WTC11 (cell line): Measurements from ENCODE around the gene CACNA1C. TPM values are rescaled to one million over a fixed set of nuclear protein-coding genes. Genes with fewer than 3 reads are reported as not detected.

ENCODE experiments used
- ATAC-seq: fragments of 200-7000 bp; cut with Tn5 transposase; 2 replicates; pipeline ENCODE4 v1.10.0; 2021; ENCODE audit warnings: mild to moderate bottlenecking, moderate library complexity
- CTCF ChIA-PET: fragments of 300-600 bp; sonication (Branson Sonifier 250); formaldehyde crosslinking; loops from one replicate; lab custom pipeline; 2021; ENCODE audit warnings: antibody characterized with exemption; lab: Charles Lee
- POLR2A ChIA-PET: fragments of 350-600 bp; sonication (Branson Sonifier 250); formaldehyde crosslinking; loops from one replicate; lab custom pipeline; 2021; ENCODE audit warnings: antibody characterized with exemption; lab: Charles Lee
- DNase-seq: peaks from one replicate; pipeline ENCODE4 v3.0.0; 2021; ENCODE audit warnings: low spot score
- H3K27ac Mint-ChIP-seq: 2 replicates; pipeline ENCODE4 v1.8.0; 2021; ENCODE audit warnings: mixed read lengths
- H3K27me3 Mint-ChIP-seq: 2 replicates; pipeline ENCODE4 v1.8.0; 2021; ENCODE audit warnings: low read depth, mild to moderate bottlenecking, moderate library complexity, mixed read lengths
- H3K36me3 Mint-ChIP-seq: 2 replicates; pipeline ENCODE4 v1.8.0; 2021; ENCODE audit warnings: mixed read lengths
- H3K4me1 Mint-ChIP-seq: 2 replicates; pipeline ENCODE4 v1.8.0; 2022; ENCODE audit warnings: mixed read lengths
- H3K4me3 Mint-ChIP-seq: 2 replicates; pipeline ENCODE4 v1.8.0; 2021; ENCODE audit warnings: mild to moderate bottlenecking, moderate library complexity, mixed read lengths
- H3K9me3 Mint-ChIP-seq: 2 replicates; pipeline ENCODE4 v1.8.0; 2021; ENCODE audit warnings: mixed read lengths
- CBFB ChIP-seq: sonication (generic); formaldehyde crosslinking; IDR thresholded peaks from 2 replicates; pipeline ENCODE4 v1.8.1; 2022; ENCODE audit warnings: mild to moderate bottlenecking, low read depth, missing genetic modification reagents
- CREB1 ChIP-seq: sonication (generic); formaldehyde crosslinking; IDR thresholded peaks from 2 replicates; pipeline ENCODE4 v1.8.0; 2023; ENCODE audit warnings: mild to moderate bottlenecking, missing genetic modification reagents
- CREM ChIP-seq: sonication (generic); formaldehyde crosslinking; IDR thresholded peaks from 2 replicates; pipeline ENCODE4 v1.8.1; 2022; ENCODE audit warnings: mild to moderate bottlenecking, missing genetic modification reagents, moderate library complexity
- MXD4 ChIP-seq: fragments of 250-450 bp; sonication (Bioruptor Pico); IDR thresholded peaks from 2 replicates; pipeline ENCODE4 v1.8.0; 2021; ENCODE audit warnings: mild to moderate bottlenecking, moderate library complexity, borderline replicate concordance
- NR1H2 ChIP-seq: sonication (generic); formaldehyde crosslinking; IDR thresholded peaks from 2 replicates; pipeline ENCODE4 v1.9.0; 2021; ENCODE audit warnings: mild to moderate bottlenecking, moderate library complexity, missing genetic modification reagents
- PRRX2 ChIP-seq: fragments of 250-450 bp; sonication (Bioruptor Pico); IDR thresholded peaks from 2 replicates; pipeline ENCODE4 v1.8.0; 2021; ENCODE audit warnings: mild to moderate bottlenecking
- SOX15 ChIP-seq: fragments of 250-450 bp; sonication (Bioruptor Pico); IDR thresholded peaks from 2 replicates; pipeline ENCODE4 v1.9.0; 2021; ENCODE audit warnings: mild to moderate bottlenecking
- SP1 ChIP-seq: sonication (generic); formaldehyde crosslinking; conservative IDR thresholded peaks from 2 replicates; pipeline ENCODE4 v1.8.1; 2022; ENCODE audit warnings: missing genetic modification reagents
- ZBTB21 ChIP-seq: sonication (generic); formaldehyde crosslinking; IDR thresholded peaks from 2 replicates; pipeline ENCODE4 v1.8.1; 2023; ENCODE audit warnings: mild to moderate bottlenecking, missing genetic modification reagents, borderline replicate concordance
- ZNF121 ChIP-seq: sonication (generic); formaldehyde crosslinking; IDR thresholded peaks from 2 replicates; pipeline ENCODE4 v1.8.0; 2023; ENCODE audit warnings: missing genetic modification reagents
- ZNF138 ChIP-seq: sonication (generic); formaldehyde crosslinking; conservative IDR thresholded peaks from 2 replicates; pipeline ENCODE4 v1.8.1; 2022; ENCODE audit warnings: mild to moderate bottlenecking, moderate library complexity, missing genetic modification reagents
- ZNF219 ChIP-seq: sonication (generic); formaldehyde crosslinking; IDR thresholded peaks from 2 replicates; pipeline ENCODE4 v1.8.0; 2023; ENCODE audit warnings: missing genetic modification reagents, mild to moderate bottlenecking, borderline replicate concordance
- ZNF317 ChIP-seq: sonication (generic); formaldehyde crosslinking; IDR thresholded peaks from 2 replicates; pipeline ENCODE4 v1.8.1; 2023; ENCODE audit warnings: low read depth, mild to moderate bottlenecking, moderate library complexity, missing genetic modification reagents, borderline replicate concordance
- total RNA-seq: library from RNA; stranded (reverse); gene quantifications from 3 replicates; pipeline ENCODE4 v1.2.3, GENCODE V29; 2021
- TF ChIP-seq, protein P1 (sequence below): fragments of 250-450 bp; sonication (Bioruptor Pico); IDR thresholded peaks from 2 replicates; pipeline ENCODE4 v2.1.2; 2022; ENCODE audit warnings: mild to moderate bottlenecking, moderate library complexity
- TF ChIP-seq, protein P2 (sequence below): fragments of 250-450 bp; sonication (Bioruptor Pico); IDR thresholded peaks from 2 replicates; pipeline ENCODE4 v1.9.0; 2021; ENCODE audit warnings: mild to moderate bottlenecking
- TF ChIP-seq, protein P3 (sequence below): sonication (generic); formaldehyde crosslinking; conservative IDR thresholded peaks from 2 replicates; pipeline ENCODE4 v1.8.1; 2023; ENCODE audit warnings: mild to moderate bottlenecking, low read depth, missing genetic modification reagents, moderate library complexity
- TF ChIP-seq, protein P4 (sequence below): fragments of 250-450 bp; sonication (Bioruptor Pico); IDR thresholded peaks from 2 replicates; pipeline ENCODE4 v1.9.0; 2021; ENCODE audit warnings: mild to moderate bottlenecking, borderline replicate concordance
- TF ChIP-seq, protein P5 (sequence below): sonication (generic); formaldehyde crosslinking; IDR thresholded peaks from 2 replicates; pipeline ENCODE4 v1.8.0; 2022; ENCODE audit warnings: mild to moderate bottlenecking, missing genetic modification reagents
- TF ChIP-seq, protein P6 (sequence below): sonication (generic); formaldehyde crosslinking; IDR thresholded peaks from 2 replicates; pipeline ENCODE4 v1.8.0; 2022; ENCODE audit warnings: mild to moderate bottlenecking, missing genetic modification reagents

The CACNA1C gene
- total RNA-seq, 1 experiment from 2014 or later, result 1.7 TPM

DNA sequence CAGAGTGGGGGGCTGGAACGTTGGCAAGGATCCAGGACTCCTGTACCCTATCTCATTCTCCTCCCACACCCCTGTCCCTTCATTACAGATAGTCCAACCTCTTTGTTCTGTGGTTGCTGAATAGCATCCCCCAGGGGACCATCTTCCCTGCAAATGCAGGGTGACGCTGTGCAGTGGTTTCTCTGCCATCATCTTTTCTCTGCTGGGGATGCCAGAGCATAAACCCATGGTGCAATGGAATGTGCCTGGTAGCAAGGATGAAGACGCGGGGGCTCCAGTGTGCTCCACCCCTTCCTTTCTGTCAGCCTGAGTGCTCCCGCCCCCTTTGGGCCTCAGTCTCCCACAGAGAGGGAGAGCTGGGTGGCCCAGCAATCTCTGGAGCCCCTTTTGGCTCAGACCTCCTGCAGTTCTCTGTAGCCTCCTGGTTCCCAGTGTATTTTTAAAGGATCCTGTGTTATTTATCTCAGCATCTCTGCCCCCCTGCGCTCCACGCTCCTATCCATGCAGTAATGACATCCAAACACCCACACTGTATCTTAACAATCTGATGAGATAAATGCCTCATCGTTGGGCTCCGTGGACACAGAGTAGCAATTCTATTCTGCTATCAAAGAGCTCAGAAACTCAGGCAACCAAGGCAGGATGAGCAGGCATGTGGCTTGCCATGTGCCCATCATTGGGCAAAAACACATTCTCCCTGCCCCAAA, 212.8 kb downstream of the CACNA1C start:
- Mint-ChIP-seq H3K27me3 (no peaks in the 10 kb centered on the region; the same call in 1 of the 2 replicates), H3K36me3 (no peaks in the 10 kb centered on the region), H3K4me1 (peaks cover 19% of the 10 kb centered on the region), H3K27ac (no peak overlapping the region), H3K4me3 (no peak overlapping the region), H3K9me3 (no peaks in the 10 kb centered on the region)
- POLR2A ChIA-PET, result no interaction called here
- ATAC-seq (no peak), DNase-seq (no peak)
- CTCF ChIA-PET, result no interaction called here
- TF ChIP-seq, protein P1, sequence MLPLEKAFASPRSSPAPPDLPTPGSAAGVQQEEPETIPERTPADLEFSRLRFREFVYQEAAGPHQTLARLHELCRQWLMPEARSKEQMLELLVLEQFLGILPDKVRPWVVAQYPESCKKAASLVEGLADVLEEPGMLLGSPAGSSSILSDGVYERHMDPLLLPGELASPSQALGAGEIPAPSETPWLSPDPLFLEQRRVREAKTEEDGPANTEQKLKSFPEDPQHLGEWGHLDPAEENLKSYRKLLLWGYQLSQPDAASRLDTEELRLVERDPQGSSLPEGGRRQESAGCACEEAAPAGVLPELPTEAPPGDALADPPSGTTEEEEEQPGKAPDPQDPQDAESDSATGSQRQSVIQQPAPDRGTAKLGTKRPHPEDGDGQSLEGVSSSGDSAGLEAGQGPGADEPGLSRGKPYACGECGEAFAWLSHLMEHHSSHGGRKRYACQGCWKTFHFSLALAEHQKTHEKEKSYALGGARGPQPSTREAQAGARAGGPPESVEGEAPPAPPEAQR, result no peak
- TF ChIP-seq PRRX2 (CRISPR knock-in tag) (no peak), ZNF317 (no peak), SP1 (no peak), CREM (CRISPR knock-in tag) (no peak), ZNF138 (CRISPR knock-in tag) (no peak), CBFB (CRISPR knock-in tag) (no peak), CREB1 (CRISPR knock-in tag) (no peak), NR1H2 (CRISPR knock-in tag) (no peak), ZNF219 (CRISPR knock-in tag) (no peak), MXD4 (no peak), ZNF121 (no peak), SOX15 (no peak), ZBTB21 (CRISPR knock-in tag) (no peak)
- TF ChIP-seq, protein P2, sequence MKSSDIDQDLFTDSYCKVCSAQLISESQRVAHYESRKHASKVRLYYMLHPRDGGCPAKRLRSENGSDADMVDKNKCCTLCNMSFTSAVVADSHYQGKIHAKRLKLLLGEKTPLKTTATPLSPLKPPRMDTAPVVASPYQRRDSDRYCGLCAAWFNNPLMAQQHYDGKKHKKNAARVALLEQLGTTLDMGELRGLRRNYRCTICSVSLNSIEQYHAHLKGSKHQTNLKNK (CRISPR knock-in tag), result no peak
- TF ChIP-seq, protein P3, sequence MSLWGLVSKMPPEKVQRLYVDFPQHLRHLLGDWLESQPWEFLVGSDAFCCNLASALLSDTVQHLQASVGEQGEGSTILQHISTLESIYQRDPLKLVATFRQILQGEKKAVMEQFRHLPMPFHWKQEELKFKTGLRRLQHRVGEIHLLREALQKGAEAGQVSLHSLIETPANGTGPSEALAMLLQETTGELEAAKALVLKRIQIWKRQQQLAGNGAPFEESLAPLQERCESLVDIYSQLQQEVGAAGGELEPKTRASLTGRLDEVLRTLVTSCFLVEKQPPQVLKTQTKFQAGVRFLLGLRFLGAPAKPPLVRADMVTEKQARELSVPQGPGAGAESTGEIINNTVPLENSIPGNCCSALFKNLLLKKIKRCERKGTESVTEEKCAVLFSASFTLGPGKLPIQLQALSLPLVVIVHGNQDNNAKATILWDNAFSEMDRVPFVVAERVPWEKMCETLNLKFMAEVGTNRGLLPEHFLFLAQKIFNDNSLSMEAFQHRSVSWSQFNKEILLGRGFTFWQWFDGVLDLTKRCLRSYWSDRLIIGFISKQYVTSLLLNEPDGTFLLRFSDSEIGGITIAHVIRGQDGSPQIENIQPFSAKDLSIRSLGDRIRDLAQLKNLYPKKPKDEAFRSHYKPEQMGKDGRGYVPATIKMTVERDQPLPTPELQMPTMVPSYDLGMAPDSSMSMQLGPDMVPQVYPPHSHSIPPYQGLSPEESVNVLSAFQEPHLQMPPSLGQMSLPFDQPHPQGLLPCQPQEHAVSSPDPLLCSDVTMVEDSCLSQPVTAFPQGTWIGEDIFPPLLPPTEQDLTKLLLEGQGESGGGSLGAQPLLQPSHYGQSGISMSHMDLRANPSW, result no peak
- TF ChIP-seq, protein P4, sequence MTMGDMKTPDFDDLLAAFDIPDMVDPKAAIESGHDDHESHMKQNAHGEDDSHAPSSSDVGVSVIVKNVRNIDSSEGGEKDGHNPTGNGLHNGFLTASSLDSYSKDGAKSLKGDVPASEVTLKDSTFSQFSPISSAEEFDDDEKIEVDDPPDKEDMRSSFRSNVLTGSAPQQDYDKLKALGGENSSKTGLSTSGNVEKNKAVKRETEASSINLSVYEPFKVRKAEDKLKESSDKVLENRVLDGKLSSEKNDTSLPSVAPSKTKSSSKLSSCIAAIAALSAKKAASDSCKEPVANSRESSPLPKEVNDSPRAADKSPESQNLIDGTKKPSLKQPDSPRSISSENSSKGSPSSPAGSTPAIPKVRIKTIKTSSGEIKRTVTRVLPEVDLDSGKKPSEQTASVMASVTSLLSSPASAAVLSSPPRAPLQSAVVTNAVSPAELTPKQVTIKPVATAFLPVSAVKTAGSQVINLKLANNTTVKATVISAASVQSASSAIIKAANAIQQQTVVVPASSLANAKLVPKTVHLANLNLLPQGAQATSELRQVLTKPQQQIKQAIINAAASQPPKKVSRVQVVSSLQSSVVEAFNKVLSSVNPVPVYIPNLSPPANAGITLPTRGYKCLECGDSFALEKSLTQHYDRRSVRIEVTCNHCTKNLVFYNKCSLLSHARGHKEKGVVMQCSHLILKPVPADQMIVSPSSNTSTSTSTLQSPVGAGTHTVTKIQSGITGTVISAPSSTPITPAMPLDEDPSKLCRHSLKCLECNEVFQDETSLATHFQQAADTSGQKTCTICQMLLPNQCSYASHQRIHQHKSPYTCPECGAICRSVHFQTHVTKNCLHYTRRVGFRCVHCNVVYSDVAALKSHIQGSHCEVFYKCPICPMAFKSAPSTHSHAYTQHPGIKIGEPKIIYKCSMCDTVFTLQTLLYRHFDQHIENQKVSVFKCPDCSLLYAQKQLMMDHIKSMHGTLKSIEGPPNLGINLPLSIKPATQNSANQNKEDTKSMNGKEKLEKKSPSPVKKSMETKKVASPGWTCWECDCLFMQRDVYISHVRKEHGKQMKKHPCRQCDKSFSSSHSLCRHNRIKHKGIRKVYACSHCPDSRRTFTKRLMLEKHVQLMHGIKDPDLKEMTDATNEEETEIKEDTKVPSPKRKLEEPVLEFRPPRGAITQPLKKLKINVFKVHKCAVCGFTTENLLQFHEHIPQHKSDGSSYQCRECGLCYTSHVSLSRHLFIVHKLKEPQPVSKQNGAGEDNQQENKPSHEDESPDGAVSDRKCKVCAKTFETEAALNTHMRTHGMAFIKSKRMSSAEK (CRISPR knock-in tag), result no peak
- TF ChIP-seq, protein P5, sequence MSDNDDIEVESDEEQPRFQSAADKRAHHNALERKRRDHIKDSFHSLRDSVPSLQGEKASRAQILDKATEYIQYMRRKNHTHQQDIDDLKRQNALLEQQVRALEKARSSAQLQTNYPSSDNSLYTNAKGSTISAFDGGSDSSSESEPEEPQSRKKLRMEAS (CRISPR knock-in tag), result no peak
- TF ChIP-seq, protein P6, sequence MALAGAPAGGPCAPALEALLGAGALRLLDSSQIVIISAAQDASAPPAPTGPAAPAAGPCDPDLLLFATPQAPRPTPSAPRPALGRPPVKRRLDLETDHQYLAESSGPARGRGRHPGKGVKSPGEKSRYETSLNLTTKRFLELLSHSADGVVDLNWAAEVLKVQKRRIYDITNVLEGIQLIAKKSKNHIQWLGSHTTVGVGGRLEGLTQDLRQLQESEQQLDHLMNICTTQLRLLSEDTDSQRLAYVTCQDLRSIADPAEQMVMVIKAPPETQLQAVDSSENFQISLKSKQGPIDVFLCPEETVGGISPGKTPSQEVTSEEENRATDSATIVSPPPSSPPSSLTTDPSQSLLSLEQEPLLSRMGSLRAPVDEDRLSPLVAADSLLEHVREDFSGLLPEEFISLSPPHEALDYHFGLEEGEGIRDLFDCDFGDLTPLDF (CRISPR knock-in tag), result no peak
